Esophagus squamous epithelium (tissue), 4 donors: ENCODE measurements around the gene PRKD1.

Experiments used
- POLR2A ChIP-seq, 4 donors: fragments of 450-650 bp; IDR thresholded peaks; one replicate each; pipeline ENCODE4 v1.6.1; 2017; ENCODE audit warnings: antibody characterized with exemption in 4 of 4, mild to moderate bottlenecking in 4 of 4, moderate library complexity in 3 of 4
- TF ChIP-seq, protein P1 (sequence below), 6 experiments: fragments of 450-650 bp in 4 of 6; fragments of 200-600 bp in 2 of 6; sonication (generic) in 2 of 6; IDR thresholded peaks; one replicate each; pipeline ENCODE4 v1.5.1; 2016 to 2019; ENCODE audit warnings: antibody characterized with exemption in 6 of 6, mild to moderate bottlenecking in 4 of 6, moderate library complexity in 4 of 6

GRCh38 chr14:29629839-29630238 lies 297.8 kb downstream of the PRKD1 start:
- no peak for TF ChIP-seq POLR2A (IDR thresholded peaks at IDR 0.05)
- TF ChIP-seq, protein P1, sequence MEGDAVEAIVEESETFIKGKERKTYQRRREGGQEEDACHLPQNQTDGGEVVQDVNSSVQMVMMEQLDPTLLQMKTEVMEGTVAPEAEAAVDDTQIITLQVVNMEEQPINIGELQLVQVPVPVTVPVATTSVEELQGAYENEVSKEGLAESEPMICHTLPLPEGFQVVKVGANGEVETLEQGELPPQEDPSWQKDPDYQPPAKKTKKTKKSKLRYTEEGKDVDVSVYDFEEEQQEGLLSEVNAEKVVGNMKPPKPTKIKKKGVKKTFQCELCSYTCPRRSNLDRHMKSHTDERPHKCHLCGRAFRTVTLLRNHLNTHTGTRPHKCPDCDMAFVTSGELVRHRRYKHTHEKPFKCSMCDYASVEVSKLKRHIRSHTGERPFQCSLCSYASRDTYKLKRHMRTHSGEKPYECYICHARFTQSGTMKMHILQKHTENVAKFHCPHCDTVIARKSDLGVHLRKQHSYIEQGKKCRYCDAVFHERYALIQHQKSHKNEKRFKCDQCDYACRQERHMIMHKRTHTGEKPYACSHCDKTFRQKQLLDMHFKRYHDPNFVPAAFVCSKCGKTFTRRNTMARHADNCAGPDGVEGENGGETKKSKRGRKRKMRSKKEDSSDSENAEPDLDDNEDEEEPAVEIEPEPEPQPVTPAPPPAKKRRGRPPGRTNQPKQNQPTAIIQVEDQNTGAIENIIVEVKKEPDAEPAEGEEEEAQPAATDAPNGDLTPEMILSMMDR (IDR thresholded peaks at IDR 0.05): no peak
